HPDE6-E6E7 (cell line): ENCODE data around the gene LMNA.

Source experiments
- DNase-seq: peaks from one replicate; pipeline ENCODE4 v3.0.0; 2011; ENCODE audit warnings: missing footprints; ENCODE audit errors: extremely low spot score

Gene LMNA

DNA sequence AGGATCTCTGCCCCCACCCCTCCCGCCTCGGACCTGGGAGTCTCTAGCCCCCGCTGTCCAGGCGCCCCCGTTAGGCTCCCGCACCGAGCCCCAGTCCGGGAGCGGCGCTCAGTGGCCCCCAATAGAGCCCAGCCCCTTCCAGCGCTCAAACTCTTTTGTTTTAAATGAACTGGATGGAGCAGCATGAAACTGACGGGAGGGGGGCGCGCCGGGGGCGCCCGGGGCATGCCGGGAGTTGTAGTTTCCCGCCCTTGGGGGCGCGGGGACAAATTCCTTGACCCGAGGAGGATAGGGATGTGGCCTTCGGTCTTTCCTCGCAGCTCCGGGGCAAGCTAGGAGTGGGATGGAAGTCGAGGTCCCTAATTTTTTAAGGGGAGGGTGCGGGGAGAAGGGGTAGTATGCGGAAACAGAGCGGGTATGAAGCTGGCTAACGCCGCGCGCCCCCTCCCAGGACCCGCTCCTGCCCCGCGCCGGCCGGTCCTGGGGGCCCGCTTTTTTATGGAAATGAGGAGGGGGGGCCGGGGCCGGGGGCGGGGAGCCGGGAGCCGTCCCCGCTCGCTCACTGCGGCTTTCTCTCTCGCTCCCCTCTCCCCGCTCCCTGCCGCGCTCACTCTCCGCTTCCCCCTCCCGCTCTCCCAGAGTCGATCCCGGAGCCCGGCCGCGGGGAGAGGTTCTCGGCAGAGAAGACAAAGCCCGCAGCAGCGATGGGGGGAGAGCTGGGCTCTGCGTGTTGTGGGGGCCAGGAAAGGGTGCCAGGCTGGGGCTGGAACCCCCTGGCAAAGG, 32.0 kb upstream of the LMNA start, which contains the start of gene MEX3A:
TSS of gene MEX3A (minus strand) at position 157 of the 783 bp plus-strand sequence. CDS start 467 bp downstream, outside the sequence.
- DNase-seq = no peak

DNA sequence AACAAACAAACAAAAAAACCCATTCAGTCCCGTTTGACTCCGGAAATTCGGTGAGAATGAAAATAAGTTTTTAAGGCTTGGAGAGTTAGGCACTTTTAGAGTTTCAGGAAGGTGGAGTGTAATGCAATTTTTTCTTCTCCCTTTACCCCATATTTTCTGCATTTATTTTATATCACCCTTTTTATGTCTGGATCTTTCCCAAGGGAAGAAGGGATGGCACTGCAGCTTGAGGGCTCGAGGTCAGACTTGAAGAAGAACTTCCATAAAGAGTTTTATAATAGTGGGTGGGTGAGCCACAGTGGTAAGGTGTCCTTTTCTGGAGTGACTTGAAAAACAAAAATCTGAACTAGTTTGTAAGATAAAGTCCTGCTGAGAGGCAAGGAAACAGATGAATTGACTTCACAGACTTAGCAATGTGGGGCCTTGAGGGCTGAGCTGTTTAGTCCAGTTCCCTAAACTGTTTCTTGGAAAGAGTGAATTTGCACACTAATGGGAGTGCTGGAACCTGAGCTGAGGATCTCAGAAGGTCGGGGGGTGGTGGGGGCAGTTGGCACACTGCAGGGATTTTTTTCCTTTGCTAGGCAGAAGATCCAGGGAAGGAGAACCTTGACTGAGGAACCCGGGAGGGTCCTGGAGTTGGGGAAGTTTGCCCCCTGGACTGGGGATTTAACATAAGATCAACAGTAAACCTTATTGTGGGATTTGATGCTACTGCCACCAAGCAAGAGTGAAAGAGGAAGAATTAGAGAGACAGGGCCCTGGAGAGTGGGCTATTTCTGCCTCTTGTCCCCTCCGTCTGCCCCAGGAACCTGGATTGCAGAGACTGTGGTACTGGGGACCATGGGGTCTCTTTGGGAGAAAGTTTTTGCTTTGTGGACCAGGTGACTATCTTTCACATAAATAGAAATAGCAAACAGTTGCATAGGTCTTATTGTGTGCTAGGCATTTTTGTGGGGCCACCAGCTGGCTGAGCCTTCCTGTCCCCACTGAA, 30.4 kb upstream of the LMNA start:
- no peak for DNase-seq

DNA sequence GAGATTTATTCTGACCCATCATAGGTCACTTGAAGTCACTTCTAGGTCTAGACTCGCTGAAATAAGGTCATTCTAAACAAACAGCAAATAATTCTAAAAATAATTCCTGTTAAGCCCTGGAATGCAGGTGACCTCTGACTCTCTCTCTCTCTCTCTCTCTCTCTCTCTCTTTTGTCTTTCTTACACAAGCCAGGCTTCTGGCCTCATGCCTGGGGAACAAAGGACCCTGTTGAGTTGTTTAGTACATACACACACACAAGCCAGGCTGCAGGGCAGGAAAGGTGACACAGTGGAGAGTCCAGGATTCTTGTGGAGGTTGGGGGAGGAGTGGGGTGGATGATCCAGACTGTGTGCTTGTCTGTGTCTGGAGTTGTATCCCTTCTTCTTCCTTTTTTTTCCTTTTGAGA, 28.3 kb upstream of the LMNA start:
- no peak for DNase-seq

DNA sequence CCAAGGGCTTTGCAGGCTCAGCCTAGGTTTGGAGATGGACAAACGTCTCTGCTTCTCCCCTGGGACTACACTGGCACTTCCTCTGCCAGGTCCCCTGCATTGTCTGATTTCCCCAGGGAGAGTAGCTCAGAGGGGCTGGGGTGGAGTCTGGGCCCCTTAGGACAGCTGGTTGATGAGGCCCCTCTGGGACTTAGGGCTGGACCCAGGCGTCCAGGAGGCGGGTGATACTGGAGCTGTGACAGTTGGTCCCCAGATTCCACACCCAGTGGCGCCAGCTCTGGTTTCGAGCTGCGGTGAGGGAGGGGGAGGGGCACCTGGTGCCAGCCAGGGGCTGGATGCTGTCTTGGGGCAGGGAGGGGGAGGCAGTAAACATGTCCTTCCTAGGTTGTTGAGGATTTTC, 24.8 kb upstream of the LMNA start:
- no peak for DNase-seq

DNA sequence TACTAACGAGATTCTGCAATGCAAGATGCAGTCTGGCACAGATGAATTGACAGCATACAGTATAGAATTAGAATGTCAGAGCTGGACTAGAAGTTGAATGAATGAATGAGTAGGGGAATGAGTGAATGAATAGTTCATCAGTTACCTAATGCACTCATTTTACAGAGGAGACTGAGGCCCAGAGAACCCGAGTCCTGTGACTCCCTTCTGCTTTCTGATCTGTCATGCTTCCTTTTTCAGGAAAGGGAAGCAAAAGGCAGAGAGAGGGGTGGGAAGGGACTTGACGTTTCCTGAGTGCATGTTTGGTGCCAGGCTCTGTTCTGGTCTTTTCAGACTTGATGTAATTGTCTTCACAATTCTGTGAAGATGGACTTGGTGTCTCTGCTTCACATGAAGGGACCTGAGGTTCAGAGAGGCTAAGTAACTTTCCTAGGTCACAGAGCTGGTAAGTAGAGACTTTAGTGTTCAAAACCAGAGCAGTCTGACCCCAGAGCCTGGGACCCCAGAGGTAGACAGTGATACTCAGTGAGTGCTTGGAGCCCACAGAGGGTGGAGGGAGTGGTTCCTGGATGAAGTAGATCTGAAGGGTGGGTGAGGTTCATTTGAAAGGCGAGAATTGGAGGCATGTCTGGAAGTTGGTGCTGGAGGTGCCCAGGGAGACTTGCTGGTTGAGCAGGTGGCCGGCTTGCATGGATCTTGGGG, 24.2 kb upstream of the LMNA start:
- no peak for DNase-seq

DNA sequence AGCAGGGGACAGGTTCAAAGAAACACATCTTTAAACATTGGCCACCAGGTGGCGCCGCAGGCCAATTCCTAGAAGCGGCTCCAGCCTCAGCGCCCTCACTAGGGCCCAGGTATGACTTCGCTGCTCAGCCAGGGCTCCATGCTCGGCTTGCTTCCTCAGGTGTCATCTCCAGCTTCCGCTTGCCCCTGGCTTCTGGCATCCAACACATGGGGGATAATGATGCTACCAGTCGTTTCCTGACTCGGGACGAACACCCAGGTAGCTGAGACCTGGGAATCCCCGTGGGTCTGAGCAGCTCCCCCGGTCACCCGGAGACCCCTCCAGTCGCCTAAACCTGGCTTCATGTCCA, 23.7 kb upstream of the LMNA start:
- peak; percentile 74 for DNase-seq

DNA sequence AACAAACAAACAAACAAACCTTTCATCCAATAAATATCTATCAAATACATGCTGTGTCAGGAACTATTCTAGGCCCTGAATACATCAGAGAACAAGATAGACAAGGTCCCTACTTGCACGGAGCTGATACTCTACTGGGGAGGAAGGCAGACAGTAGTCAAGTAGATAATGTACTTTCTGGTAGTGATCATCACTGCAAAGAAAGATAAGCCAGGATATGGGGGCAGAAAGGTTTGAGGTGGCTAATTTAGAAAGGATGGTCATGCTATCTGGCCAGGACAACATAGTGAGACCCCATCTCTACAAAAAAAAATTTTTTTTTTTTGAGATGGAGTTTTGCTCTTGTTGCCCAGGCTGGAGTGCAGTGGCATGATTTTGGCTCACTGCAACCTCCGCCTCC, 22.9 kb upstream of the LMNA start:
- no peak for DNase-seq

DNA sequence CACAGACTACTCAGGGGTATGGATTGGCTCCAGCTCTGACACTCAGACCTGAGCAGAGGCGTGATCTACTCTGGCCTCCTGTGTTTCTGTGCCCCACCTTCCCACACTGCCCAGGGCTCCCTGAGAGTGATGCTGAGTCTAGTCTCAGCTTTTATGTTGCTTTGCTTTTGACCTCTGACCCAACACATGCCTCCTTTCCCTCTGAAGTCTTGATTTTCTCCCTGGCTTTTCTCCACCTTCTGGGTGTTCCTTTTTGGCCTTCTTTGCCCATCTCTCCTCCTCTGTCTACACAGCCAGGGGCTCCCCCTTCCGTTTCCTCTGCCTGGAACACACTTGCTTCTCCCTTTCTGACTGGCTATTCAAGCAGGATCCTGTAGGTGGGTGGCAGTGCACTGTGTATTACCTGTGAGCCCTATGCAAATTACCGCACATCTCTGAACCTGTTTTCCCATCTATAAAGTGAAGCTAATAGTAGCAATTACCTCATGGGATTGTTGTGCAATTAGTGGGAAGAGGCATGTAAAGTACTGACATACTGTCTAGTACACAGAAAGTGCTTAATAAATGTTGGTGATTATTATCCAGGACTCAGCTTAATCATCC, 18.5 kb upstream of the LMNA start:
- DNase-seq = no peak

DNA sequence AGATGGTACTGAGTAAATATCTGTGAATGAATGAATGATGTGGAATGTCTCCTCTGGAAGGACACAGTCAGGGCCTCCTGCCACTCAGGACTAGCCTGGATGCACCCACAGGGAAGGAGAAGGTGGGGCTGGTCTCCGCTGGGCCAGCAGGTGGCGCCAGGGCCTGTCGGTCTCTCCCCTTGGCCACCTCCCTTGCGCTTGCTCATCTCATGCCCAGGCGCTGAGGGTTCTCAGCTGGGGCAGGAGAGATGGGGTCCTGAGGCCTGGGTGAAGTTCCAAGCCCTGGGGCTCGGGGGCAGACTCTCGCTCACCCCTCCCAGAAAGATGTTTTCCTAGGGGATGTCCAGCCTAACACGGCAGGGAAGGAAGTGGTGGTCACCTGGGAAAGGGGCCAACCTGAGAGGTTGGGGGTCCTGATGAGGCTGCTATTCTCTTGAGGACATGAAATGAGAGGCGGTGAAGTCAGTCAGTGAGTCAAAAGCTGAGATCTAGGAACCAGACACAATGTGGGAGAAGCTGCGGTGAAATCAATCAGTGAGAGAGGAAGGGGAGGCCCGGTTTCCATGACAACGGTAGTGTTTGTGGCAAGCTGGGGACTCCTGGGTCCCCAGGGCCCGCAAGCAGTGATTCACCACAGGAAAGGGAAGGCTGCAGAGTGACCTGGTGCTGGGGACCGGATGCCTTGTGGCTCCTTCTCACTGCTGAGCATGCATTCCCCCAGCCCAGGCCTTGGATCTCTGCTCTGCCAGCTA, 17.7 kb upstream of the LMNA start:
- DNase-seq = peak; percentile 81

DNA sequence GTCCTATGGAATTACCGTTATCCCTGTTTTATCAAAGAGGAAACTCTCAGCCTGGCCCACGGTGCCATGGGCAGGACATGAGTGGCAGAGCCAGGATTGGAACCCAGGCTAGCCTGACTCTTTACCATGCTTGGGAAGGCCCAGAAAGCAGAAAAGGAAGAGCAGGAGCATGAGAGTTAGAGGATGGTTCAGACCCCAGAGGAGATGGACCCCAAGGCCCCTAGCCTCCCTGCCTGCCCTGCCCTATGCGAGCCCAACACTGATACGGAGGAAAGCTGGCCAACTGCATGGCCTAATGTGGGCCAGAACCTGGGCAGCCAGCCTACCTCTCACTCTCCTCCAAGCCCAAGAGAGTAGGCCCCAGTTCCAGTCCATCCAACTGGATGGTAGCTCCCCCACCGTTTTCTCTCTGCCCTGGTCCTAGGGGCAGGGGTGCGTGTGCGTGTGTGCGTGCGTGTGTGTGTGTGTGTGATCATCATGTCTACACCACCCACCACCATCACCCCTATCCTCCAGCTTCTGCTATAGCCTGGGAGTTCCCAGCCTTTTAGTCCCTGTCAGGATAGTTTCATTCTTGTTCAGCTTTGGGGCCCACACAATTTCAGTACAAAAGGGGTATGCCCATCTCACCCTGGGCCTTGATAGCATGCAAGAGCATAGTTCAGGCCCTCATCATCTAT, 16.9 kb upstream of the LMNA start:
- no peak for DNase-seq

DNA sequence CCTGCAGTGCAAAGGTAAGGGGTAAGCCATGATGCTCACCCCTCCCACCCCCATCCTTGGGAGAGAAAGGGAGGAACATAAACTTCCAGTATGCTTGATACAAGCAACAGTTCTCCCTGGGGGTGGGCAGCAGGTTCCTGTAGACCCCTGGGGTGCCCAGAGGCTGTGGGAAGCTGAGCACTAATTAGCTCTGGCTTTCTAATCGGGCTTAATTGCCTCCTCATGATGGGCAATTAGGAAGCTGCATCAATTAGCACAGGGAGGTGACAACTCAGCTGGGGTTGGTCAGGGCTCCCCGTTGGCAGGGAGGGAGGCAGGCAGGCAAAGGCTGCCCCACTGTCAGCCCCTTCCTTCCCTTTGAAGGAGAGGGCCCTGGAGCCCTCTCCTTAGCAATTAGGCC, 15.7 kb upstream of the LMNA start:
- DNase-seq = no peak

DNA sequence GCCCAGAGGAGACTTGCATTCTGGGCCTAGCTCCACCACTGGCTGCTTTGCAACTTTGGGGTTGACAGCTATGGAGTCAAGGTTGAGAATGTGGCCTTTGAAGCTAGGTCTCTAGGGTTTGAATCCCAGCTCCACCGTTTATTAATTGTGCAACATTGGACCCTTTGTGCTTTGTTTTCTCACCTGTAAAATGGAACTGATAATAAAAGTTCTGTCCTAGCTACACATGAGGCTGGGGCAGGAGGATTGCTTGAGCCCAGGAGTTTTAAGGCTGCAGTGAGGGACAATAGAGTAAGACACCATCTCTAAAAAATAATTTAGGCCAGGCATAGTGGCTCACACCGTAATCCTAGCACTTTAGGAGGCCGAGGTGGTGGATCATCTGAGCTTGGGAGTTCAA, 15.2 kb upstream of the LMNA start:
- DNase-seq = no peak

DNA sequence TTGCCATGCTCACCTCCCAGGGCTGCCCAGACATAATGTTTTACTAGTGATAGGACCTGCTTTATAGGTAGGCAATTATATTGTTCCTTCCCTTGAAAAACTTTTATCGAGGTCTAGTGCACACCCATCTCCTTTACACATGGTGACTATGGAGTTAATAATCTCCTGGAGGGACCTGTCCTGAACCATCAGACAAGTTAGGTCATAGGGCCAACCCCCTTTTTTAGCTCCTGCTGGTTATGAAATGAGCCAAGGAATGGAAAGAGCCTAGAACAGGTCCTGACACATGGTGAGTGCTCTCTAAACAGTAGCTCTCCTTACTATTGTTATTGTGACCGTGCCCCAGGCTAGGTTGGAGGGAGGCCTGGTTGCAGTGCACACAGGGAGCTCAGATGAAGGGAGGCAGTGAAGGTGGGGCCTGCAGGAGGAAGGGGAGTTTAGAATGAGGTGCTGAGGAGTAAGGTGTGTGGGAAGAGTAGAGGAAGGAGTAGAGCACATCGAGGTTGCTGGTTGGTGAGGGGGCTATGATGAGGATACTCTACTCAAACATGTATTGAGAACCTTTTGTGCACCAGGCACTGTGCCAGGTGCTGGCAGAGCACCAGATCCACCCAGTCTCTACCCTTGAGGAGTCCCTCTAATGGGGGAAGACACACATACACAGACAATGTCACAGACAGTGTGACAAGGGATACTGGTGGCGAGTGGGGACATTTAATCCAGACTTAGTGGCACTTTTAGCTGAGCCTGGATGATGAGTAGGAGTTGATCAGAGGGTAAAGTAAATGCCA, 14.1 kb upstream of the LMNA start:
- no peak for DNase-seq

DNA sequence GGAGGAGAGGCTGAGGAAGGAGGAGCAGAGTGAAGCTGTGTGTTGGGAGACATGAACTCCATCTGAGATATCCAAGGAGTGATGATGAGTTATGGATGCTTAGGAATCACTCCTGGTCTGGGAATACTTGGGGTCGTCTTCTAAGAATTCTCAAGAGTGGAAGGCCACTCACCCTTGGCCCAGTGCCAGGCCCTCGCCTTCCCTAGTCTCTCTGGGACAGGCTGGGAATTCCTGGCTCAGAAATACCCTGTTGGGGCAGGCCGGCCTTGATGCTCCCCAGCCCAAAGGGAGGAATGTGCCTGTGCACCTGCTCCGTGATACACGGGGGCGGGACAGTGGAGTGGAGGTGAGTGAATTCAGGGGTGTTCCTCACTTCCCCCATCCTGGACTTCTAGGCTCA, 12.6 kb upstream of the LMNA start:
- DNase-seq = no peak

DNA sequence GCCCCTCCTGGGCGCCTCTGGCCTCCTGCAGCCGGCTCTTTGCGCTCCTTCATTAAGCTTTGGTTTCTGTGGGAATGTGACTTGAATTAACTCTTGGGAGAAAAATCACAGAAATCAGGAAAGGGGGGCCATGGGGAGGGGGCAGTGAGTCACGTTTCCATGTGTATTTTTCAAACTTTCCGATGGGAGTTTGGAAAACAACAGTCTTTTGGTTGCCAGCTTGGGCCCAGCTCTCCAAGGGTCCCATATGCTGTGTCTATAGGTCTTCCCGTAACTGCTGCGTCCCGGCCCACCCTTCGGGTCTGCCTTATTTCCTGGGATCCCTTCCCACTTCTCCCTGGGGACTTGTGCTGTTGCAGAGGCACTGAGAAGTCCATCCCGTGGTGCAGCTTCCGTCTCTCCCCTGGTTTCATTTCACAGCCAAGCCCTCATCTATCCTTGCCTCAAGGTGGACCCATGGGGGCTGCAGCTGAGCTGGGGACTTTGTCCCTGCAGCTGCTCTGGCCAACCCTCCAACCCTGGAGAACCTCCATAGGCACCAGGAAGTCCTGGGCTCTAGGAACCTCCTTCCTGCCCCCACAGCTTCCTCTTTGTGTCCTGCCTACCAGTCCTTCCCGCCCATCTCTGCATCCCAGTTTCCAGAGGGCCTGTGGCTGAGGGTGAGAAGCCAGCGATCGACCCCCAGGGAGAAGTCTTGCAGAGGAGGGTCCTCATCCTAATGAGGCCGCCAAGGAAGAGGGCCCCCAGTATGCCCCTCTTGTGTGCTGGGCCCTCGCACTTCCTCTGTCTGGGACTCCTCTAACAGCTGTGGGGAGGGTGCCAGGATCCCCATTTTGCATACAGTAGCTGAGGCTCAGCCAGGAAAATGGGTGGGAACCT, 11.6 kb upstream of the LMNA start:
- DNase-seq = no peak

DNA sequence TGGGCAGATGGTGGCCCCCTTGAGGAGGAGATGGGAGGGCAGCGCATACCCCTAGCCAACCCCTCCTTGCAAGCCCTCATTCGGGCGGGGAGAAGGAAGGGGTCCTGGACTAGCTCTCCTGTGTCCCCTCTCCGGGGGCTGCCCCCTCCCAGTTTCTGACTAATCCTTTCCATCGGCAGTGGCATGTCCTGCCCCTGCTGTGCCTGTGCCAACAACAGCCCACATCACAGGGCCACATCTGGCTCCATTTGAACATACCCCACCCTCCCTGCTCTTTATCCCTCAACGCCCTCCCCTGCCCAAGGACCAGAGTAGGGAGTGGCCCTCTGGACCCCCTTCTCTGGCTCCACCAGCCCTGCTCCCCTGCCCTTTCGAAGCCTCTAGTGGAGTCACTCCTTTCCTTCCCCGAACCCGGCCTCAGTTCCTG, 11.0 kb upstream of the LMNA start:
- no peak for DNase-seq

DNA sequence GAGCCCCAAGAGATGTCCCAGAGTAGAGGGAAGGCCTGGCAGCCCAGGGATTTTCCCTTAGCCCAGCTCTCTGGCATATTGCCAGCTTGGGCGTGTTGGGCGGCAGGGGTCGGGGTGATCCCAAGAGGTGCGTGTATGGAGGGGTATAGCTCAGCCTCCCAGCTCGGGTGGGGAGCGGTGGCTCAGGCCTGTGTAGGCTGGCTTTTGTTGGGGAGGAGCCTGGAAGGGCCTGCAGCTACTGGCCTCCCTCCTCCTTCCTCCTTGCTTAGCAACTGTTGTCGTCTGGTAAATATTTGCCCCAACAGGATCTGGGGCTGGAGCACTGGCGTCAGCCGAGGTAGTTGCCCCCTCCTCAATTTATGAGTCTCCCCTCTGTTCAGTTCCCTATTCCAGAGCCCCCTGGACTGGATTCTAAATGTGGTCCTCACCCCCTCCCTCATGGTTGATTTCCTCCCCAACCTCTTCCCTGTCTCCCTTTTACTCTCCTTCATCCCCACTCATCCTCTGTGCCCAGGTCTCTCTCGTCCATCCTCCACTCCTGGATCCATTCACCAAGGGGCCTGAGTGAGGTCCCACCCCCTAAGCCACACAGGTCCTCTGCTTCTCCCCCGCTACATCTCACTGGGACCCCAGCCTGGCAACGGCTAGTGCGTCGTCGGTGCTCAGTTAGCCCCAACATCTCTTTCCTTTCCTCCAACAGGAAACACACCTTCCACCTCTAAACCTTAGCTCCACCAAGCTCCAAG, 10.3 kb upstream of the LMNA start:
- peak; percentile 92 for DNase-seq
